Measurements from ENCODE around the gene CD1C. TPM values are rescaled to one million over a fixed set of nuclear protein-coding genes. Genes with fewer than 3 reads are reported as not detected.

The CD1C gene
- total and polyA plus RNA-seq, 2 donors (not counting 3 experiments of a cell fraction or from before 2014, with no cell fraction given): not detected

DNA sequence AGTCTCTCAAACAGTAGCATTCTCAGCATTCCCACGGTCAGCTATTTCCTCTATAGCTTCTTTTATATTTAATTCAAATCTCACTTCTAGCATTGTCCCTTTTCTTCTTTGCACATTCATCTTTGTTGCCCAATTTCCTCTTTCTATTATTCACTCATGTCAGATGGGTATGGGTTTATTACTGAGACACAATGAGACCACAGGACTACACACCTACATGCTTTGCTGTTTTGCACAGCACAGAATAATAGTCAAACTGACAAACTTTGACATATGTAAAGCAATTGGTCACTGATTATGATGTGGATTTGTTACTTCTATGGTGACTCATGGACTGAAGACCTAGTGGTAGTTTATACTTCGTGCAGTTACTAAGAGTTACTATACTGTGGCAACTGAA is 5.8 kb upstream of the CD1C start:
- TF ChIP-seq POLR2A (IDR thresholded peaks at IDR 0.05; ENCODE audit: low read depth, low read length) (no peak), MYC (IDR thresholded peaks at IDR 0.05; ENCODE audit: low read depth, low read length) (no peak), GATA2 (IDR thresholded peaks at IDR 0.05; ENCODE audit: insufficient read depth, insufficient read length, low read depth, low read length) (no peak), JUN (IDR thresholded peaks at IDR 0.05; ENCODE audit: borderline replicate concordance, insufficient read depth, insufficient read length, low read depth) (no peak), EZH2 (IDR thresholded peaks at IDR 0.05; ENCODE audit: borderline replicate concordance, low read depth, low read length, severe bottlenecking) (no peak), FOS (IDR thresholded peaks at IDR 0.05; ENCODE audit: borderline replicate concordance, insufficient read depth, low read length) (no peak), POLR2AphosphoS5 (IDR thresholded peaks at IDR 0.05; ENCODE audit: insufficient read depth, low read depth, low read length) (no peak)
- TF ChIP-seq, protein P1, sequence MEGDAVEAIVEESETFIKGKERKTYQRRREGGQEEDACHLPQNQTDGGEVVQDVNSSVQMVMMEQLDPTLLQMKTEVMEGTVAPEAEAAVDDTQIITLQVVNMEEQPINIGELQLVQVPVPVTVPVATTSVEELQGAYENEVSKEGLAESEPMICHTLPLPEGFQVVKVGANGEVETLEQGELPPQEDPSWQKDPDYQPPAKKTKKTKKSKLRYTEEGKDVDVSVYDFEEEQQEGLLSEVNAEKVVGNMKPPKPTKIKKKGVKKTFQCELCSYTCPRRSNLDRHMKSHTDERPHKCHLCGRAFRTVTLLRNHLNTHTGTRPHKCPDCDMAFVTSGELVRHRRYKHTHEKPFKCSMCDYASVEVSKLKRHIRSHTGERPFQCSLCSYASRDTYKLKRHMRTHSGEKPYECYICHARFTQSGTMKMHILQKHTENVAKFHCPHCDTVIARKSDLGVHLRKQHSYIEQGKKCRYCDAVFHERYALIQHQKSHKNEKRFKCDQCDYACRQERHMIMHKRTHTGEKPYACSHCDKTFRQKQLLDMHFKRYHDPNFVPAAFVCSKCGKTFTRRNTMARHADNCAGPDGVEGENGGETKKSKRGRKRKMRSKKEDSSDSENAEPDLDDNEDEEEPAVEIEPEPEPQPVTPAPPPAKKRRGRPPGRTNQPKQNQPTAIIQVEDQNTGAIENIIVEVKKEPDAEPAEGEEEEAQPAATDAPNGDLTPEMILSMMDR (IDR thresholded peaks at IDR 0.05; ENCODE audit: extremely low read depth in 1 of 2, insufficient read depth in 1 of 2, low read depth in 1 of 2, low read length in 2 of 2): no peak
- TF ChIP-seq, protein P2, sequence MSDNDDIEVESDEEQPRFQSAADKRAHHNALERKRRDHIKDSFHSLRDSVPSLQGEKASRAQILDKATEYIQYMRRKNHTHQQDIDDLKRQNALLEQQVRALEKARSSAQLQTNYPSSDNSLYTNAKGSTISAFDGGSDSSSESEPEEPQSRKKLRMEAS (IDR thresholded peaks at IDR 0.05; ENCODE audit: insufficient read depth, insufficient read length): no peak
- Histone ChIP-seq H3K9ac (replicated peaks; ENCODE audit: extremely low read depth, insufficient read depth, low read length) (no peak overlapping the region), H3K4me2 (ENCODE audit: insufficient read depth, low read length) (no peak overlapping the region), H4K20me1 (replicated peaks; ENCODE audit: control insufficient read depth, extremely low read depth, insufficient read depth, low read length) (no peaks in the 10 kb centered on the region), H3K27ac (ENCODE audit: insufficient read depth, low read depth, low read length) (no peak overlapping the region), H3K4me3 (replicated peaks in 1 of 3; ENCODE audit: insufficient read depth in 1 of 3, low read depth in 1 of 3, low read length in 3 of 3) (no peak overlapping the region), H3K36me3 (ENCODE audit: control insufficient read depth in 2 of 2, extremely low read depth in 1 of 2, insufficient read depth in 2 of 2, low read length in 2 of 2) (no peaks in the 10 kb centered on the region), H3K4me1 (ENCODE audit: control insufficient read depth, extremely low read depth, insufficient read depth, low read length) (no peaks in the 10 kb centered on the region), H3K9me1 (replicated peaks; ENCODE audit: control insufficient read depth, extremely low read depth, insufficient read depth, low read length) (no peaks in the 10 kb centered on the region), H3K79me2 (ENCODE audit: control insufficient read depth, insufficient read depth, low read length) (no peaks in the 10 kb centered on the region), H3K27me3 (ENCODE audit: control insufficient read depth in 2 of 2, insufficient read depth in 2 of 2, low read length in 2 of 2) (no peaks in the 10 kb centered on the region), H2AFZ (ENCODE audit: low read depth, low read length) (no peak overlapping the region), H3K9me3 (replicated peaks; ENCODE audit: control insufficient read depth, insufficient read depth, low read length) (no peaks in the 10 kb centered on the region)
- intact Hi-C loops (cut with micrococcal nuclease) (no loop called here), dilution Hi-C loops (cut with MboI; ENCODE audit: extremely low pct_ligation_motif_present, low sequenced_read_pairs) (no loop called here)
- ChIA-PET CTCF (no interaction called here), POLR2A (no interaction called here)
- FAIRE-seq: no peak
- no TSS peak for BruUV-seq (replicated peaks)
- no peak for DNase-seq (ENCODE audit: low read depth, low spot score)
